Mononuclear cell (primary cell): ENCODE data around the gene LHX2. TPM values are rescaled to one million over a fixed set of nuclear protein-coding genes. Genes with fewer than 3 reads are reported as not detected.

Source experiments
- H3K27me3 ChIP-seq: 2 replicates; pipeline ENCODE4 v1.6.0; 2011; ENCODE audit warnings: low read length, control low read depth; ENCODE audit not compliant: insufficient read depth
- H3K4me1 ChIP-seq: 2 replicates; pipeline ENCODE4 v1.5.1; 2011; ENCODE audit warnings: mild to moderate bottlenecking, low read length, control low read depth; ENCODE audit not compliant: insufficient read depth
- H3K4me3 ChIP-seq: 2 replicates; pipeline ENCODE4 v1.5.1; 2011; ENCODE audit warnings: mild to moderate bottlenecking, low read length, moderate library complexity
- H3K9me3 ChIP-seq: 2 replicates; pipeline ENCODE4 v1.5.1; 2011; ENCODE audit warnings: low read depth, mild to moderate bottlenecking, control low read depth, low read length
- total RNA-seq: library from RNA; depleted of rRNA; stranded (reverse); fragments of >200 nt; gene quantifications from one replicate; pipeline ENCODE4 v1.2.3, GENCODE V29; 2012

LHX2 gene
- total RNA-seq, 1 donor: not detected

GRCh38 chr9:124045076-124045829 is 33.7 kb downstream of the LHX2 start:
- H3K4me3 ChIP-seq: no peak overlapping the region

GRCh38 chr9:124045830-124046177 is 34.2 kb downstream of the LHX2 start:
- Histone ChIP-seq H3K4me3 (no peak overlapping the region), H3K9me3 (no peaks in the 10 kb centered on the region), H3K4me1 (peaks cover 7% of the 10 kb centered on the region), H3K27me3 (peaks cover 45% of the 10 kb centered on the region)

More at GRCh38 chr9:124045076-124045829, 33.7 kb downstream of the LHX2 start:
- H3K27me3 ChIP-seq: peaks cover 49% of the 10 kb centered on the region
- no peaks in the 10 kb centered on the region for H3K9me3 ChIP-seq
- peaks cover 10% of the 10 kb centered on the region for H3K4me1 ChIP-seq

- Histone ChIP-seq H3K9me3 (no peaks in the 10 kb centered on the region), H3K4me1 (peaks cover 4% of the 10 kb centered on the region), H3K27me3 (peaks cover 44% of the 10 kb centered on the region), H3K4me3 (no peak overlapping the region)
Measured at GRCh38 chr9:124046189-124046588, 34.6 kb downstream of the LHX2 start.

- Histone ChIP-seq H3K9me3 (no peaks in the 10 kb centered on the region), H3K4me3 (no peak overlapping the region), H3K27me3 (peaks cover 42% of the 10 kb centered on the region), H3K4me1 (no peaks in the 10 kb centered on the region)
Measured at GRCh38 chr9:124047251-124047672, 35.7 kb downstream of the LHX2 start.

- no peaks in the 10 kb centered on the region for H3K4me1 ChIP-seq
- no peak overlapping the region for H3K4me3 ChIP-seq
- H3K9me3 ChIP-seq: no peaks in the 10 kb centered on the region
- H3K27me3 ChIP-seq: peaks cover 43% of the 10 kb centered on the region
Measured at GRCh38 chr9:124050955-124051354, 39.4 kb downstream of the LHX2 start.

GRCh38 chr9:124052401-124052800 is 40.8 kb downstream of the LHX2 start:
- Histone ChIP-seq H3K4me3 (no peak overlapping the region), H3K27me3 (peaks cover 33% of the 10 kb centered on the region), H3K4me1 (no peaks in the 10 kb centered on the region), H3K9me3 (no peaks in the 10 kb centered on the region)

- Histone ChIP-seq H3K4me1 (no peaks in the 10 kb centered on the region), H3K9me3 (no peaks in the 10 kb centered on the region), H3K27me3 (peaks cover 22% of the 10 kb centered on the region), H3K4me3 (no peak overlapping the region)
Measured at GRCh38 chr9:124054582-124055227, 43.1 kb downstream of the LHX2 start.

GRCh38 chr9:124060844-124061605 is 49.5 kb downstream of the LHX2 start:
- Histone ChIP-seq H3K4me1 (no peaks in the 10 kb centered on the region), H3K27me3 (peaks cover 3% of the 10 kb centered on the region), H3K4me3 (no peak overlapping the region), H3K9me3 (no peaks in the 10 kb centered on the region)

- no peaks in the 10 kb centered on the region for H3K9me3 ChIP-seq
Measured at GRCh38 chr9:124062172-124062571, 50.6 kb downstream of the LHX2 start.

GRCh38 chr9:124066783-124067577 is 55.4 kb downstream of the LHX2 start:
- no peak overlapping the region for H3K4me3 ChIP-seq
- H3K9me3 ChIP-seq: no peaks in the 10 kb centered on the region
- no peaks in the 10 kb centered on the region for H3K27me3 ChIP-seq
- H3K4me1 ChIP-seq: no peaks in the 10 kb centered on the region

More at GRCh38 chr9:124062172-124062571, 50.6 kb downstream of the LHX2 start:
- Histone ChIP-seq H3K4me3 (no peak overlapping the region), H3K27me3 (no peaks in the 10 kb centered on the region), H3K4me1 (no peaks in the 10 kb centered on the region)

GRCh38 chr9:124068251-124068650 is 56.7 kb downstream of the LHX2 start:
- Histone ChIP-seq H3K9me3 (no peaks in the 10 kb centered on the region), H3K4me3 (no peak overlapping the region), H3K4me1 (no peaks in the 10 kb centered on the region), H3K27me3 (no peaks in the 10 kb centered on the region)

- Histone ChIP-seq H3K4me1 (no peaks in the 10 kb centered on the region), H3K9me3 (no peaks in the 10 kb centered on the region), H3K4me3 (no peak overlapping the region), H3K27me3 (peaks cover 2% of the 10 kb centered on the region)
Measured at GRCh38 chr9:124074746-124075145, 63.2 kb downstream of the LHX2 start.

- H3K4me3 ChIP-seq: no peak overlapping the region
- H3K4me1 ChIP-seq: no peaks in the 10 kb centered on the region
- H3K27me3 ChIP-seq: peaks cover 2% of the 10 kb centered on the region
- no peaks in the 10 kb centered on the region for H3K9me3 ChIP-seq
Measured at GRCh38 chr9:124075761-124076160, 64.2 kb downstream of the LHX2 start.

GRCh38 chr9:124077915-124078572 is 66.5 kb downstream of the LHX2 start:
- Histone ChIP-seq H3K4me1 (no peaks in the 10 kb centered on the region), H3K27me3 (peaks cover 2% of the 10 kb centered on the region), H3K4me3 (no peak overlapping the region), H3K9me3 (no peaks in the 10 kb centered on the region)
